ENCODE results near the gene SYNE1. TPM values are rescaled to one million over a fixed set of nuclear protein-coding genes. Genes with fewer than 3 reads are reported as not detected.

Gene SYNE1
- total and polyA plus RNA-seq, 7 donors = 7.2 to 203 (median 86.4) TPM

DNA sequence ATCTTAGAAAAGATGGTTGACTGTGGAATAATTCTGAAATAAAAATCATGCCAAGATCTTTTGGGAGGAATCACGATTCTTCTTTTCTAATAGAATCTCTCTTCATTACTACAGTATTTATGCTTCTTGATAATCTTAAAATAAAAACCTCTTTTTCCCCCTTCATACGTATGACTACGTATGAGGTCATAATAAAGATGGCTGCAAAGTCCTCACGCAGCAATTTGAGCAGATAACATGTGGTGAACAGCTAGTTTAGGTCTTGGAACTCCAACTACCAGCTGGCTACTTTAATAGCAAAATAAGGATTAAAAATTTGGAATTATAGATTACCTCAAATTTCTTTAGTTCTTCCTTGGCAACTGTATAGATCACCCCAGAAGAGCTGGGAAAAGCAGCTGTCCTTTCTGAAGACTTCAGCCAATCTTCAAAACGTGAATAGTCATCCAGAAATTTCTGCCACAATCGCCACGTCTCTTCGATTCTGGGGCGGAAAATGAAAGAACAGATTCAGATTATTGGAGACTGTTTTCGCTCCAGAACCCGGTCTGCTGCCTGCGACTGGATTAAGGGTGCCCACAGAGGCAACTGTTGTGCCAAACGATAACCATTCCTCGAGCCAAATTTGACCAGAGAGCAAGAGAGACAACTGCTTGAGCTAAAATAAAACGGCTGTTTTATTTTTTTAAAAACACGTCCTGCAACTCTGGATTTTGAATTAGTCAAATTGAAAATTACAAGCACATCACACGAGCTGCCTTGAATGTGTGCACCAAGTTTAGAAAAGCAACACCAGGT is 482.4 kb downstream of the SYNE1 start:
- intact Hi-C loops (cut with DNase I) = no loop called here
- DNase-seq = no peak
- 85 to 94% methylated on average over 17 of the region's 17 CpGs for WGBS, 2 donors
- Histone ChIP-seq H3K4me1 (no peaks in the 10 kb centered on the region), H3K36me3 (peaks cover 9 to 72% (median 21%) of the 10 kb centered on the region in 4 donors), H3K27me3 (no peaks in the 10 kb centered on the region), H3K4me3 (no peak overlapping the region), H3K27ac (no peak overlapping the region), H3K9me3 (no peaks in the 10 kb centered on the region)
- TF ChIP-seq POLR2AphosphoS5 (IDR thresholded peaks at IDR 0.05) (no peak), POLR2A (IDR thresholded peaks at IDR 0.05) (no peak), EP300 (IDR thresholded peaks at IDR 0.05) (no peak)
- TF ChIP-seq, protein P1, sequence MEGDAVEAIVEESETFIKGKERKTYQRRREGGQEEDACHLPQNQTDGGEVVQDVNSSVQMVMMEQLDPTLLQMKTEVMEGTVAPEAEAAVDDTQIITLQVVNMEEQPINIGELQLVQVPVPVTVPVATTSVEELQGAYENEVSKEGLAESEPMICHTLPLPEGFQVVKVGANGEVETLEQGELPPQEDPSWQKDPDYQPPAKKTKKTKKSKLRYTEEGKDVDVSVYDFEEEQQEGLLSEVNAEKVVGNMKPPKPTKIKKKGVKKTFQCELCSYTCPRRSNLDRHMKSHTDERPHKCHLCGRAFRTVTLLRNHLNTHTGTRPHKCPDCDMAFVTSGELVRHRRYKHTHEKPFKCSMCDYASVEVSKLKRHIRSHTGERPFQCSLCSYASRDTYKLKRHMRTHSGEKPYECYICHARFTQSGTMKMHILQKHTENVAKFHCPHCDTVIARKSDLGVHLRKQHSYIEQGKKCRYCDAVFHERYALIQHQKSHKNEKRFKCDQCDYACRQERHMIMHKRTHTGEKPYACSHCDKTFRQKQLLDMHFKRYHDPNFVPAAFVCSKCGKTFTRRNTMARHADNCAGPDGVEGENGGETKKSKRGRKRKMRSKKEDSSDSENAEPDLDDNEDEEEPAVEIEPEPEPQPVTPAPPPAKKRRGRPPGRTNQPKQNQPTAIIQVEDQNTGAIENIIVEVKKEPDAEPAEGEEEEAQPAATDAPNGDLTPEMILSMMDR (IDR thresholded peaks at IDR 0.05) = no peak

DNA sequence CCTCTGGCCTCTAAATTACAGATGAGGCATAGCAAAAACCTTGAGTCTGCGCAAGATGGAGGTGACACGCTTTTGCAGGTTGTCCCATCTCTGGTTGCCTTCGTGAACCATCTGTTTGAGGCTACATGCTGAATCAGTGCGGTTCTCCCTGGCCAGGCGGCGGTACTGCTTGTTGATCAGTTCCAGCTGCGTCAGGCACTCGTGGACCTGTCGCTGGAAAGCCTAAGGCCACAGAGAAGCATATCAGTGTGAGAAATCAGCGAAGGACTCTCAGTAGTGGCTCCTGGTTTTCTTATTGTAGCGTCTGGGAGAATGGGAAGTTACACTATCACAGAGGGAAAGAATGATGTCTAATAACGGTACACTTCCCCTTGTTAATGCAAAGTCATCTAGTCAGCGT is 485.2 kb downstream of the SYNE1 start:
- H3K36me3 ChIP-seq = peaks cover 15 to 93% (median 36%) of the 10 kb centered on the region in 4 donors
- H3K27ac ChIP-seq = no peak overlapping the region
- intact Hi-C loops (cut with DNase I) = no loop called here
- H3K27me3 ChIP-seq = no peaks in the 10 kb centered on the region
- DNase-seq = no peak
- H3K4me3 ChIP-seq = no peak overlapping the region
- no peaks in the 10 kb centered on the region for H3K9me3 ChIP-seq
- peaks cover 0 to 7% (median 2%) of the 10 kb centered on the region in 4 donors for H3K4me1 ChIP-seq
- TF ChIP-seq EP300 (IDR thresholded peaks at IDR 0.05) = no peak
- no peak for TF ChIP-seq POLR2AphosphoS5 (IDR thresholded peaks at IDR 0.05)
- TF ChIP-seq, protein P1 (IDR thresholded peaks at IDR 0.05) = no peak
- no peak for TF ChIP-seq POLR2A (IDR thresholded peaks at IDR 0.05)
- 75 to 90% methylated on average over 13 of the region's 13 CpGs for WGBS, 2 donors

DNA sequence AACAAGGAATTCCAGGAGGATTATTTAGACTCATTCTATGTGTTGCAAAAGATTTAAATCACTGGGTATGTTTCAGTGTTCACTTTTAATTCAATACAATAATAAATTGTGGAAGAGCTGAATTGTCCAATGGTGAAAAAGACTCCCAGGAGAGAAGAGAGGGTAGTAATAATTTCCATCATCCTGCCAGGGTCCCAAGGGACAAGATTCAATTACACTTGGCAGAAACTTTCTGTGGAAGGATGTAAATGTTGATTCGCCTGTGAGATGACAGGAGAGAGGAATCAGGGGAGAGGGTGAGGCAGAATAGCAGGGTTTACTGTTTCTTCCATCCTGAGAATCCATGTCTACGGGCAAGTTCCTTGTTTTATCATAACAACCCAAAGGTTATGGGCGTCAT is 487.0 kb downstream of the SYNE1 start:
- WGBS, 2 donors = 71 to 87% methylated on average over 3 of the region's 3 CpGs
- H3K36me3 ChIP-seq = peaks cover 13 to 92% (median 36%) of the 10 kb centered on the region in 4 donors
- H3K27me3 ChIP-seq = no peaks in the 10 kb centered on the region
- no peak overlapping the region for H3K27ac ChIP-seq
- no peak for DNase-seq
- peaks cover 0 to 17% (median 8%) of the 10 kb centered on the region in 4 donors for H3K4me1 ChIP-seq
- intact Hi-C loops (cut with DNase I) = no loop called here
- H3K9me3 ChIP-seq = no peaks in the 10 kb centered on the region
- TF ChIP-seq POLR2A (IDR thresholded peaks at IDR 0.05) = no peak
- TF ChIP-seq, protein P1 (IDR thresholded peaks at IDR 0.05) = no peak
- TF ChIP-seq EP300 (IDR thresholded peaks at IDR 0.05) = no peak
- TF ChIP-seq POLR2AphosphoS5 (IDR thresholded peaks at IDR 0.05) = no peak
- H3K4me3 ChIP-seq = no peak overlapping the region

DNA sequence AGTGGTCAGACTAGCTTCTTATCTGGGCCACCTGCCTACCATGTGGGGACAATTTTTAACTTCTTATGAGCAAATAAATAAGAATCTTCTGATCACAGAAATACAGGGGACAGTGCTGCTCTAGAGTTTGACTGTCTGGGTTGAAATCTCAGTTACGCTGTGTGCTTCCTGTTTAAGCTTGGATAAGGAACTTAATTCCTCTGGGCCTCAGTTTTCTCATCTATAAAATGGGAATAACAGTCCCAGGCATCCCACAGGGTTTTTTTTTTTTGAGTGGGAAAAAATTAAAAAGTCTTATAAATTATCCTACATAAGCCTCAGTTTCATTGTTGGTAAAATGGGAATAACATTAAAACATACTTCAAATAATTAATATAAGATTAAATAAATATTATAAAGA is 488.8 kb downstream of the SYNE1 start:
- Histone ChIP-seq H3K9me3 (no peaks in the 10 kb centered on the region), H3K4me1 (peaks cover 0 to 17% (median 8%) of the 10 kb centered on the region in 4 donors), H3K4me3 (no peak overlapping the region), H3K27me3 (no peaks in the 10 kb centered on the region), H3K27ac (no peak overlapping the region), H3K36me3 (peaks cover 13 to 92% (median 31%) of the 10 kb centered on the region in 4 donors)
- 95 to 97% methylated on average over 1 of the region's 1 CpG for WGBS, 2 donors
- intact Hi-C loops (cut with DNase I) = no loop called here
- no peak for DNase-seq
- TF ChIP-seq EP300 (IDR thresholded peaks at IDR 0.05) (no peak), POLR2AphosphoS5 (IDR thresholded peaks at IDR 0.05) (no peak), POLR2A (IDR thresholded peaks at IDR 0.05) (no peak)
- TF ChIP-seq, protein P1 (IDR thresholded peaks at IDR 0.05) = no peak

All from sigmoid colon (tissue), 7 donors.